Ovary (tissue), 9 donors: ENCODE data around the gene COPZ1. TPM values are rescaled to one million over a fixed set of nuclear protein-coding genes. Genes with fewer than 3 reads are reported as not detected.
"Not testable (repeated sequence)": the region's sequence is repeated elsewhere in the genome, so short reads cannot be mapped to it uniquely, and the experiment has no call there.

ENCODE experiments used
- DNase-seq, 5 donors: peaks; one replicate each; pipeline ENCODE4 v3.0.0-alpha.2; 2019 to 2020
- H3K27ac ChIP-seq, 2 donors: fragments of 200-600 bp; one replicate each; pipeline versions ENCODE4 v1.5.1 to v1.8.0; 2019 to 2022
- H3K27me3 ChIP-seq: fragments of 200-600 bp; one replicate; pipeline ENCODE4 v1.8.0; 2022
- H3K36me3 ChIP-seq: fragments of 200-600 bp; sonication (generic); one replicate; pipeline ENCODE4 v1.5.1; 2019
- H3K4me1 ChIP-seq: one replicate; pipeline ENCODE4 v1.8.1; 2013; ENCODE audit warnings: mild to moderate bottlenecking, moderate library complexity; ENCODE audit not compliant: insufficient read depth
- H3K4me3 ChIP-seq: fragments of 200-600 bp; sonication (generic); one replicate; pipeline ENCODE4 v1.5.1; 2017
- H3K9me3 ChIP-seq, 2 donors: fragments of 200-600 bp in 1 of 2; sonication (generic) in 1 of 2; one replicate each; pipeline versions ENCODE4 v1.5.1 to v1.8.1; 2013 to 2019; ENCODE audit warnings: mild to moderate bottlenecking in 1 of 2, moderate library complexity in 1 of 2
- EP300 ChIP-seq: sonication (generic); formaldehyde crosslinking; IDR thresholded peaks from one replicate; pipeline ENCODE4 v1.6.1; 2017; ENCODE audit warnings: antibody characterized with exemption
- POLR2A ChIP-seq: fragments of 450-650 bp; IDR thresholded peaks from one replicate; pipeline ENCODE4 v1.6.1; 2017; ENCODE audit warnings: antibody characterized with exemption, mild to moderate bottlenecking, moderate library complexity
- WGBS, 3 donors: extraction: QIAGEN DNeasy Blood & Tissue Kit in 1 of 3; methylation state at CpG; one replicate each; pipeline versions ENCODE4 v1.1.5 to v1.1.7; 2013 to 2017; 5-methylcytosine and 5-hydroxymethylcytosine counted together
- intact Hi-C, 4 donors: fragments of 100-400 bp; cut with DNase I; formaldehyde crosslinking; loops; one replicate each; pipeline versions ENCODE4 v1.11.0 to v1.15.1; 2022 to 2023
- polyA plus RNA-seq, 2 donors: library from polyadenylated mRNA; stranded (reverse); fragments of 200-250 nt in 1 of 2; fragments of 350-450 nt in 1 of 2; fragmentation: Illumina TruSeq in 1 of 2; extraction: RNeasy Lipid Tissue Mini Kit (QIAGEN cat#74804) in 1 of 2; gene quantifications; one replicate each; pipeline ENCODE4 v1.2.3, GENCODE V29; 2013 to 2014
- total RNA-seq, 7 donors: library from RNA; depleted of rRNA in 2 of 7; stranded (reverse); fragments of >200 nt in 2 of 7; fragmentation: NEBNext Ultra II Directional in 3 of 7; extraction: Animal tissue kit (Norgen Biotek cat#: 25700) in 3 of 7; gene quantifications; one replicate each; pipeline versions ENCODE4 v1.1.0 to v1.2.4, GENCODE V29; 2016 to 2023
- TF ChIP-seq, protein P1 (sequence below), 3 donors: fragments of 450-650 bp in 2 of 3; fragments of 200-600 bp in 1 of 3; IDR thresholded peaks; one replicate each; pipeline versions ENCODE4 v1.5.1 to v1.8.0; 2016 to 2022; ENCODE audit warnings: antibody characterized with exemption in 3 of 3, mild to moderate bottlenecking in 1 of 3
- donor health status: DM: no; HTN: no; CAD: no; lungs with moderate emphysema.
- donor health status: DM: no; HTN: no; CAD: no.
- donor health status: Bipolar disorder and iron deficiency.
- donor health status: DM: yes; HTN: yes; CAD: no.
- donor health status: DM: no; HTN: no; CAD: no.
- donor health status: DM: yes; HTN: yes; CAD: no.

COPZ1 gene
- total and polyA plus RNA-seq, 9 donors, result 41.7 to 219 (median 108) TPM

DNA sequence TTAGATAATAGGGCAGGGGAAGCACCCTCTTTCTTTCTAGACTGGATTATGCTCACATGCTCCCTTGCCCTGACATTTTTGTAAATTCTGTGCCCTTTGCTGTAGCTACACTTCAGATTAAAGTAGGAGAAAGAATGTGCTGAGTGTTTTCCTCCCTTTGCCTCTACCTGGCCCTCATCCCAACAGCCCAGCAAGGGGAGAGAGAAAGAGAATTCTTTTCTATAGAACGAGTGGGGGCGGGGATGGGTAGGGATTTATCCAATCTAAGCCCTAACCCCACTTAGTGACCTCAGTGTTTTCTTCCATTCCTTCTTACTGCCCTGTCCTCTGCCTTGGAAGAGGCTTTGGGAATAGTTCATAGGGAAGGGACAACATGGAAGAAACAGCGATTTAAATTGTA, 25.8 kb downstream of the COPZ1 start:
- H3K36me3 ChIP-seq, result no peaks in the 10 kb centered on the region

DNA sequence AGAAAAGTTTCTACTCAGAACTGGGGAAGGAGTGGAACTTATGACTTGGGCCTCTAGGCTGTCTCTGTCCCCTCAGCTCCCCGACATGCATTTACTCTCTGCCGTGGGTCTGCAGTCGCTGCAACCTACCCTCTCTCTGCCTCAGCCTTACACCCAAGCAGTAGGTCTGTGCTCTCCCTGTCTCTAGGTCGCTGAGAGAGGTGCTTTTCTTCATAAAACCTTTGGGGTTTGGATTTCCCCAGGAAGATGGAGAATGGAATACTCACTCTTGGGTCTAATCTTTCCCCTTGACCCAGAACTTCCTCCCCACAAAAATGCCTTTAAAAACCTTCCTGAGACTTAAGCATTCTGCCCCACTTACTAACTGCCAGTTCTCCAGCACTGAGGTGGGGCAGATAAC, 26.4 kb downstream of the COPZ1 start:
- Histone ChIP-seq H3K27me3 (no peaks in the 10 kb centered on the region), H3K36me3 (no peaks in the 10 kb centered on the region), H3K9me3 (no peaks in the 10 kb centered on the region), H3K27ac (peak overlapping the region; percentile 77 to 84), H3K4me1 (peaks cover 20% of the 10 kb centered on the region), H3K4me3 (no peak overlapping the region)
- intact Hi-C loops, result loop anchor here in 2 of 4 donors (10.0 kb wide), 2 partner anchors 67 to 357 kb away; partner anchors contain the start of genes CBX5 (in 1 of the 2) and HNRNPA1 (in 1 of the 2)
- DNase-seq, result no peak
- TF ChIP-seq, protein P1, sequence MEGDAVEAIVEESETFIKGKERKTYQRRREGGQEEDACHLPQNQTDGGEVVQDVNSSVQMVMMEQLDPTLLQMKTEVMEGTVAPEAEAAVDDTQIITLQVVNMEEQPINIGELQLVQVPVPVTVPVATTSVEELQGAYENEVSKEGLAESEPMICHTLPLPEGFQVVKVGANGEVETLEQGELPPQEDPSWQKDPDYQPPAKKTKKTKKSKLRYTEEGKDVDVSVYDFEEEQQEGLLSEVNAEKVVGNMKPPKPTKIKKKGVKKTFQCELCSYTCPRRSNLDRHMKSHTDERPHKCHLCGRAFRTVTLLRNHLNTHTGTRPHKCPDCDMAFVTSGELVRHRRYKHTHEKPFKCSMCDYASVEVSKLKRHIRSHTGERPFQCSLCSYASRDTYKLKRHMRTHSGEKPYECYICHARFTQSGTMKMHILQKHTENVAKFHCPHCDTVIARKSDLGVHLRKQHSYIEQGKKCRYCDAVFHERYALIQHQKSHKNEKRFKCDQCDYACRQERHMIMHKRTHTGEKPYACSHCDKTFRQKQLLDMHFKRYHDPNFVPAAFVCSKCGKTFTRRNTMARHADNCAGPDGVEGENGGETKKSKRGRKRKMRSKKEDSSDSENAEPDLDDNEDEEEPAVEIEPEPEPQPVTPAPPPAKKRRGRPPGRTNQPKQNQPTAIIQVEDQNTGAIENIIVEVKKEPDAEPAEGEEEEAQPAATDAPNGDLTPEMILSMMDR (IDR thresholded peaks at IDR 0.05), result no peak
- WGBS, 3 donors, result 31 to 35% (median 35%) methylated on average over 4 of the region's 4 CpGs

More for the DNA sequence above, 25.8 kb downstream of the COPZ1 start:
- no peak for TF ChIP-seq POLR2A
- TF ChIP-seq EP300, result no peak
- TF ChIP-seq, protein P1 (IDR thresholded peaks at IDR 0.05), result no peak
- peaks cover 20% of the 10 kb centered on the region for H3K4me1 ChIP-seq
- no peak overlapping the region for H3K4me3 ChIP-seq
- H3K27me3 ChIP-seq, result no peaks in the 10 kb centered on the region
- WGBS, 3 donors, result 15 to 45% (median 33%) methylated on average over 3 of the region's 3 CpGs
- no peaks in the 10 kb centered on the region for H3K9me3 ChIP-seq
- H3K27ac ChIP-seq, result peak overlapping the region; percentile 8 to 84
- no peak for DNase-seq
- intact Hi-C loops, result loop anchor here in 2 of 4 donors (10.0 kb wide), 2 partner anchors 66 to 356 kb away; partner anchors contain the start of genes CBX5 (in 1 of the 2) and HNRNPA1 (in 1 of the 2)

DNA sequence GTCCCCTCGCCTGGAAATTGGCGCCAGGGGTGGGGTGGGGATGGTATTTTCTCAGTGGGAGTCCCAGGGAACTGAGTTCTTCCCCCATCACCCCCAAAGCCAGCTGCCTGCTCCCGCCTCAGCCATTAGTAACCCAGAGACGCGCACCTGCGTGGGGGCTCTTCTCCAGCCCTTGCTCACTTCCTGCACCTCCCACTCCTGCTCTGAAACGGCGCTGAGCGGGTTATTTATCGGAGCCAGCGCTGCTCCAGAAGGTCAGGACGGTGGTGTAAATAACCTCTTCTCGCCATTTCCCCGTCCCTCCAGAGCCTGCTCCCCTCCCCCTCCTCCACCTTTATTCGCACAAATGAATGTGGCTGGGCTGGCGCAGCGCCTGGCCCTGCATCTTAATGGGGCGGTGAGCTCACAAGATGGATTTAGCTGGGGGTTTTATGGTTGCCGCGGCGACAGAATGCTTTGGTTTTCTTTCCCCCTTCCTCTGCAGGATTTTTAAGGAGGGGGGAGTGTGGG, 27.1 kb downstream of the COPZ1 start:
- Histone ChIP-seq H3K9me3 (no peaks in the 10 kb centered on the region), H3K27ac (peak overlapping the region; percentile 77 to 84), H3K4me3 (peak overlapping the region; percentile 13), H3K4me1 (peaks cover 20% of the 10 kb centered on the region), H3K36me3 (no peaks in the 10 kb centered on the region), H3K27me3 (no peaks in the 10 kb centered on the region)
- TF ChIP-seq, protein P1 (IDR thresholded peaks at IDR 0.05), result no peak
- TF ChIP-seq POLR2A (no peak), EP300 (no peak)
- intact Hi-C loops, result loop anchor here in 2 of 4 donors (10.0 kb wide), 2 partner anchors 67 to 357 kb away; partner anchors contain the start of genes CBX5 (in 1 of the 2) and HNRNPA1 (in 1 of the 2)
- DNase-seq, result peak; percentile 80 to 91 (median 88)
- 4 to 10% (median 8%) methylated on average over 21 of the region's 21 CpGs for WGBS, 3 donors

DNA sequence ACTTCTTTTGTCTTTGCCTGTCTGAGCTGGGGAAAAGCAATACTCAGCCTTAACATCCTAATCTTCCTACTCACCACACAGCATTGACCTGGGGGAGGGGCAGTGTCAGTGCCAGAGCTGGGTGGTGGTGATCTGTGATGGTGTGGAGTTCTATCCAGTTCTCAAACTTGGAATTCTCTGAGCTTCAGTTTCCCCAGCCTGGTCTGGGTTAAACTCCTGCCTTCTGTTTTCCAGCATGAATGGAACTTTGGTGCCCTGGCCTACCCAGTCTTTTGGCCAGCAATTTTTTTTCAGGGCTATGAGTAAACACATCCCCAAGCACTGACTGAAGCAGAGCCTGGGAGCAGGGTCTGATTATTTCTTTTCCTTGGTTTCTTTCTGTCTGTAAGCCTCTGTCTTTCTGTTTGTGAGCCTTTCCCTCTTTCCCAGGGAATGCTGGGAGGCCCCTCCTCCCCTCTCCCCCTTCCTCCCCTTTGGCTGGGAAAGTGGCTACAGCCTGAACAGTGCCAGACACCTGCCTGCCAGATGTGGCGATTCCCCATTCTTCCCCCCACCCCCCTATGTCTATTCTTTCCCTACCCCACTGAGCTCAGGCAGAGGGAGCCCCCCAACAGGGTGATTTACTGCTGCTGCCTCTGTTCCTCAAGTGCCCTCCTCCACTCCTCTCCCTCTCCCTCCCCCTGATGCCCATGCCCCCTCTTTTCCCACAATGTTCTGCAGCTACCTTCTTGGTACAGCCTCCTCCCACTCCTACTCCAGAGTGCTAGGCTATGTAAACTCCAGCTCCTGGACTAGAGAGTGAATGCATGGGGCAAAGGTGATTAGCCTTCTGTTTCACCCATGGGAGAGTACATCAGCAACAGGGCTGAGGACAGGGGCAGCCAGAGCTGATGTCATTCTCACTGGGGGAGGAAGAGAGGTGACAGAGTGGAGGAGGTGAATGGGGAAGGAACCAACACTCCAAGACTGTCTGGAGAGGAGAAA, 28.3 kb downstream of the COPZ1 start:
- Histone ChIP-seq H3K27ac (peak overlapping the region; percentile 77 to 84), H3K9me3 (no peaks in the 10 kb centered on the region), H3K27me3 (no peaks in the 10 kb centered on the region), H3K36me3 (no peaks in the 10 kb centered on the region), H3K4me3 (no peak overlapping the region), H3K4me1 (peaks cover 20% of the 10 kb centered on the region)
- 4 to 13% (median 12%) methylated on average over 1 of the region's 1 CpG for WGBS, 3 donors
- intact Hi-C loops, result loop anchor here in 2 of 4 donors (10.0 kb wide), 2 partner anchors 68 to 358 kb away; partner anchors contain the start of genes CBX5 (in 1 of the 2) and HNRNPA1 (in 1 of the 2)
- TF ChIP-seq POLR2A (no peak), EP300 (no peak)
- TF ChIP-seq, protein P1 (IDR thresholded peaks at IDR 0.05), result no peak
- DNase-seq, result peak; percentile 53 to 66 (median 62)

DNA sequence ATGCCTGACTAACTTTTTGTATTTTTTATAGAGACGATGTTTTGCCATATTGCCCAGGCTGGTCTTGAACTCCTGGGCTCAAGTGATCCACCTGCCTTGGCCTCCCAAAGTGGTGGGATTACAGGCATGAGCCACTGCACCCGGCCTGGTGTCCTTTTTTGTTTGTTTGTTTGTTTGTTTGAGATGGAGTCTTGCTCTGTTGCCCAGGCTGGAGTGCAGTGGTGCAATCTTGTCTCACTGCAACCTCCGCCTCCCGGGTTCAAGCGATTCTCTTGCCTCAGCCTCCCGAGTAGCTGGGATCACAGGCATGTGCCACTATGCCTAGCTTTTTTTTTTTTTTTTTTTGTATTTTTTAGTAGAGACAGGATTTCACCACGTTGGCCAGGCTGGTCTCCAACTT, 29.3 kb downstream of the COPZ1 start:
- H3K36me3 ChIP-seq, H3K9me3 ChIP-seq, H3K27me3 ChIP-seq, H3K4me3 ChIP-seq, DNase-seq: not testable (repeated sequence)
- peak overlapping the region in 1 of 2 donors; percentile 84 for H3K27ac ChIP-seq
- intact Hi-C loops, result loop anchor here in 2 of 4 donors (10.0 kb wide), 2 partner anchors 69 to 359 kb away; partner anchors contain the start of genes CBX5 (in 1 of the 2) and HNRNPA1 (in 1 of the 2)
- 63 to 83% (median 82%) methylated on average over 7 of the region's 7 CpGs for WGBS, 3 donors
- peaks cover 20% of the 10 kb centered on the region for H3K4me1 ChIP-seq
